ENCODE results near the gene WNT9B.

DNA sequence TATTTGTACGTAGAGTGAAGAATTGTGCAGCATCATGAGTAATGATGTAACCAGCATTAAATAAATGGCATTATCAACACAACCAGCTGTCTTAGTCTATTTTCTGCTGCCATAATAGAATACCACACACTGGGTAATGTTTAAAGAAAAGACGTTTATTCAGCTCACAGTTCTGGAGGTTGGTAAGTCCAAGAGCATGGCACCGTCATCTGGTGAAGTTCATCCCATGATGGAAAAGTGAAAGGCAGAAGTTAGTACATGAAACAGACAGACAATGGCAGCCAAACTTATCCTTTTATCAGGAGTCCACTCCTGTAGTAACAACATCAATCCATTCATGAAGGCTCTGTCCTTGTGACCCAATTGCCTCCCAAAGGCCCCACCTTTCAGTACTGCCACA lies 65.2 kb downstream of the WNT9B start:
- no peak for TF ChIP-seq GATA2 (IDR thresholded peaks at IDR 0.05; ENCODE audit: low read depth, low read length)
- TF ChIP-seq GATA3 (IDR thresholded peaks at IDR 0.05; ENCODE audit: low read depth, low read length) = no peak

Measured in SH-SY5Y (cell line).